Heart left ventricle (tissue), 13 donors: ENCODE measurements around the gene LHX6.

ENCODE experiments used
- POLR2A ChIP-seq, 2 donors: fragments of 450-650 bp; IDR thresholded peaks; one replicate each; pipeline ENCODE4 v1.6.1; 2017; ENCODE audit warnings: antibody characterized with exemption in 2 of 2, mild to moderate bottlenecking in 2 of 2, moderate library complexity in 2 of 2
- TF ChIP-seq, protein P1 (sequence below), 12 donors: fragments of 200-600 bp; sonication (generic) in 4 of 12; IDR thresholded peaks; one replicate each; pipeline versions ENCODE4 v1.5.0 to v1.8.0; 2018 to 2022; ENCODE audit warnings: antibody characterized with exemption in 12 of 12, mild to moderate bottlenecking in 5 of 12
- donor health status: ischemic (EF 13 %, LVEDD 7.1; RV severe dilation, severe dysfunction).
- donor health status: DM: no; HTN: yes; CAD: no.
- donor health status: DM: no; HTN: no; CAD: no.
- donor health status: ischemic (EF 25% LVEDD 6.9; RV normal size, moderate dysfunction).
- donor health status: ischemic (EF 25% LVEDD 5.7; RV mildly dilated, moderate dysfunction).
- donor health status: ischemic (EF 35%, LVEDD 5.7; RV mildly dilated, moderate dysfunction).
- donor health status: nonischemic (EF 11% LVEDD 7.7; RV severe dilation, severe dysfunction).
- donor health status: DM: yes; HTN: yes; CAD: no.
- donor health status: PGD.
- donor health status: ischemic (EF 29% LVEDD 5.4; RV normal size, mild dysfunction).
- donor health status: nonischemic (EF 23%, LVEDD 6.1; RV moderate dilation, normal function).

DNA sequence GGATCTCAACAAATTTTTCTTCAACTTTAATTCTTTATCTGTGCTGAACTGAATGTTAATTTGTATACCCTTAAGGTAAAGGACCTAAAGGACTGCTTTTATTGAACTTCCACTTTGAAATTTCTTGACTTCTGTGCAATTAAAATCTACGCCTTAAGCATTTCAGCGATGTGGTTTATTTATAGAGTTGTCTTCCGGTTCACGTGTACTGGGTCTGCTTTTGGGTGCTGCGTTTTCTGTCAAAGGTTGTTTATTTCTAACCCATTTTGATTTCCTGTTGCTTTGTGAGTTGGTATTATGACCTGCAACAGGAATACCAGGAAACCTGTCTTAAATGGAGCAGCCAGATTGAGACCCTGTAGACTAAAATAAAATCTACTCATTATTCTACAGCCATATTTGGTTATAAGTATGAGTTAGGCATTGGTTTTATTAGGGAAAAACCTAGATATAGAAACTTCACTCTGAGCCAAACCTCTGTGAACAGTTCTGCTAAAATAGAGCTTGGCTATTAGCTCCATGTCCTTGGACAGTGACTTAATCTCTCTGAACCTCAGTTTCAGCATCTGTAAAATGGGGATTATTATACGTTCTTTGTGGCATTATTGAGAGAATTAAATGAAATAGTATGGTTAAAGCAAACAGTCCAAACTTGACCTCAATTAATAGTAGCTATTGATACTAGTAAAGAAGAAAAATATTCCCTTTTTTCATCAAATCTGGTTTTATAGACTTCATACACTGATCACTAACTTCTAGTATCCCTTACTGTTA is 39.5 kb upstream of the LHX6 start:
- TF ChIP-seq, protein P1, sequence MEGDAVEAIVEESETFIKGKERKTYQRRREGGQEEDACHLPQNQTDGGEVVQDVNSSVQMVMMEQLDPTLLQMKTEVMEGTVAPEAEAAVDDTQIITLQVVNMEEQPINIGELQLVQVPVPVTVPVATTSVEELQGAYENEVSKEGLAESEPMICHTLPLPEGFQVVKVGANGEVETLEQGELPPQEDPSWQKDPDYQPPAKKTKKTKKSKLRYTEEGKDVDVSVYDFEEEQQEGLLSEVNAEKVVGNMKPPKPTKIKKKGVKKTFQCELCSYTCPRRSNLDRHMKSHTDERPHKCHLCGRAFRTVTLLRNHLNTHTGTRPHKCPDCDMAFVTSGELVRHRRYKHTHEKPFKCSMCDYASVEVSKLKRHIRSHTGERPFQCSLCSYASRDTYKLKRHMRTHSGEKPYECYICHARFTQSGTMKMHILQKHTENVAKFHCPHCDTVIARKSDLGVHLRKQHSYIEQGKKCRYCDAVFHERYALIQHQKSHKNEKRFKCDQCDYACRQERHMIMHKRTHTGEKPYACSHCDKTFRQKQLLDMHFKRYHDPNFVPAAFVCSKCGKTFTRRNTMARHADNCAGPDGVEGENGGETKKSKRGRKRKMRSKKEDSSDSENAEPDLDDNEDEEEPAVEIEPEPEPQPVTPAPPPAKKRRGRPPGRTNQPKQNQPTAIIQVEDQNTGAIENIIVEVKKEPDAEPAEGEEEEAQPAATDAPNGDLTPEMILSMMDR (IDR thresholded peaks at IDR 0.05), result no peak
- TF ChIP-seq POLR2A (IDR thresholded peaks at IDR 0.05), result no peak
